HG02759 (cell line): Measurements from ENCODE around the gene PDIA3.
A peak's percentile ranks its signal among the peaks of the same experiment; 100 is the strongest.
"Not testable (repeated sequence)": the region's sequence is repeated elsewhere in the genome, so short reads cannot be mapped to it uniquely, and the experiment has no call there.

Experiments used
- ATAC-seq: cut with Tn5 transposase; IDR thresholded peaks from one replicate; pipeline ENCODE4 v1.9.1; 2021; ENCODE audit warnings: mild to moderate bottlenecking, moderate library complexity; ENCODE audit not compliant: unreplicated experiment

The PDIA3 gene

DNA sequence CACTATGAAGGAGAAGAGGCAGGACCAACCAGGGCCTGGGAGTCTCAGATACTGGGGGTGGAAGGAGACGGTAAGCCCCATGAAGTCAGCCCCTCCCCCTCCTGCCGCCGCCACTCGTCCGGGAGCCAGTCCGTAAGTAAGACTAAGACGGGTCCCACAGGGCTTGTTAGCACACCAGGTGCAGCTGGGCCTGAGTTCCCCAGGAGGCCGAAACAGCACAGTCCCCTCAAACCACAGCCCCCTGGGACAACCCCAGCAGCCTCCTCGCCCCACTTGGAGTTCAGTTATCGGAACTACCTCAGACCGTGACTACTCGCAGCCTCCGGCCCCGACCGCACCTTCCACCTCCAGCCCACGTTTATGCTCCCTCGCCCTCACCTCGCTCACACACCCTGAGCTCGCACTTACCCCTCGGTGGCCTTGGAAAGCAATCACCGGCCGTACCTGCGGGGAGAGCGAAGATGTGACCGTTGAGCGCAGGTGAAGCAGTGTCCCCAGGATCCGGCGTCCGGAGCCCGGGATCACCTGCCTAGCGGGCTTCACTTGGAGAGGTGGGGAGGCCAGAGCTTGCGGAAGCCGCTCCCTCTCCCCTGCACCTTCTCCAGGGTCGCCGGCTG, 30.0 kb downstream of the PDIA3 start:
- ATAC-seq, result peak; percentile 73

DNA sequence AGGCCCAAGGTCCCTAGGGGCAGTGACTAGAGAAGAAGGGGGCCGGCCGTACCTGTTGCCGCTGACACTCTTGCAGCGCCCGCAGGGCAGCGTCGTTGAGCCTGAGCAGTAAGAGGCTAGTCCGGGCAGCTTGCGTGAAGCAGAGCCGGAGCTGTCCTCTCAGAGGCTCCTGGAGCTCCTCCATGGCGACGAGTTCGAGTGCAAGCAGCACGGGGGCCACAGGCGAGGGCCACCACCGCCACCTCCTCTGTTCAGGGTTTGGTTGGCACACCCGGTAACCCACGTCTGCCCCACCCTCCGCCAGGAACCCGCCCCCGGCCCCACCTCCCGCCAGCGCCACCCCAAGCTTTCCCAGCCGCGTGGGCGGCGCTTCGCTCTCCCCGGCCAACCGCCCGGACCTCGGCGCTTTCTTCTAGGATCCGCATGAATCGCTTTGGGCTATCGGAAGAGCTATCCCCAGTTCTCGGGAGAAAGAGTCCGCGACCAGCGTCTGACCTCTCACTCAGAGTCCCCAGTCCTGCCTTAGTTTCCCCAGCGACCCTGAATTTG, 30.6 kb downstream of the PDIA3 start, which contains the start of gene ELL3:
Gene ELL3, minus strand, starts transcription at position 249 of the 549 bp plus-strand sequence. Its CDS starts 65 bp downstream, at position 184.
- ATAC-seq, result peak; percentile 46

DNA sequence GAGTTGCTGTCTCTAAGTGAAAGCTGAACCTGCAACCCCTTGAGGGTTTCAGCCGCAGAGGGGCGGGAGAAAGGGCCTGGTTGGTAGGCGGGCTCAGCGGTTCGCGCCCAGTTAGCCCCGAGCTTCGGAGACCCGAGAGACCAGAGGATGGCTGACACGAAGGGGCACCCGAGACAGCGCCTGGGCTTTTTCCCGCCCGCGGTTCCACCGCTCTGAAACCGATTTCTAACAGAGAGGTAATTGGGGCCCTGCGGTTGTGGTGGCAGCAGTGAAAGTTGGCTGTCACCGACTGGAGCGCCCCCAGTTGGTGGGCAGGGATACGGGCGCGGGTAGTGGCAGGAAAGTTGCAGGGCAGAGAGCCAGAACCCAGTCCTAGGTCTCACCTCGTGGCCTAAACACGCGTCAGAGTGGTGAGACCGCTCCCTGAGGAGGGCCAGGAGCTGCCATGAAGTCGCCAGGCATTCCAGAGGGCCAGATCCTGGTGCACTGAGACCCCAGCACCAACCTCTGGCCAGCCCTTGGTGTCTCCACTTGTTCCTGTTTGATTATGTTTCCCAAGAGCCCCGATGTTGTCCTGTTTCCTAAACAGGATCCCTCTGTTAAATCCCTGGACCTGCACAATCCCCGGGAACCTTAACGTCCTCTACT, 31.2 kb downstream of the PDIA3 start:
- ATAC-seq, result peak; percentile 64

DNA sequence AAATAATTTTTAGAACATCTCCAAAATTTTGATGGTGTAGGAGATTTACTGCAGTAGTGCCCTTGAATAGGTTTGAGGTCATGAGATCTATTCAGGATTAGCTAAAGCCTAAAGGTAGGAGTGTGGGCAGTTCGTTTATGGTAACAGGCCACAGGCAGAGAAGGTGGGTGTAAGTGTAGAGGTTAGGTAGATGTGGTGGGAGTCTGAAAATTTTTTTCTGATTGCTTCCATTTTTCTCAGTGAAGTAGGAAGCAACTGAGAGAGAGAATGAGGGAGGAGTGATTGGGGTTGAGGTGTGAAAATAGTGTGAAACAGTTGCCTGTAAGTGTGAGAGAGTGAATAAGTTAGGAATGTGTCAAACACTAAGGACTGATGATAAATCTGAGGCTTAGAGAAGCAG, 32.8 kb downstream of the PDIA3 start:
- ATAC-seq, result no peak

DNA sequence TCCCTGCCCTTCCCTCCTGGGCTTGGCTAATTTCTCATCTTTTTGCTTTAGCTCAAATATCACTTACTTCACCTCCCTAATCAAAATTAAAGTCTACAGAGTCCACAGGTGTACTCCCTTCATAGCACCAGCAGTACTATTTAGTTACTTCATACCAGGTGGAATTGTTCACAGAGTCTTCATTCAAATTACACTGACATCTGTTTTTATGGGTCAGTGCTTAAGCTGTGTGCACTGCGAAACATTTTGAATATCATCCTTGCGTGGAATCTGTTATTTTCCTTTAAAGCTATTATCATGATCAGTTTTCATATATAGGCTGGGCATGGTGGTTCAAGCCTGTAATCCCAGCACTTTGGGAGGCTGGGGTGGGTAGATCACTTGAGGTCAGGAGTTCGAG, 43.2 kb downstream of the PDIA3 start:
- no peak for ATAC-seq

DNA sequence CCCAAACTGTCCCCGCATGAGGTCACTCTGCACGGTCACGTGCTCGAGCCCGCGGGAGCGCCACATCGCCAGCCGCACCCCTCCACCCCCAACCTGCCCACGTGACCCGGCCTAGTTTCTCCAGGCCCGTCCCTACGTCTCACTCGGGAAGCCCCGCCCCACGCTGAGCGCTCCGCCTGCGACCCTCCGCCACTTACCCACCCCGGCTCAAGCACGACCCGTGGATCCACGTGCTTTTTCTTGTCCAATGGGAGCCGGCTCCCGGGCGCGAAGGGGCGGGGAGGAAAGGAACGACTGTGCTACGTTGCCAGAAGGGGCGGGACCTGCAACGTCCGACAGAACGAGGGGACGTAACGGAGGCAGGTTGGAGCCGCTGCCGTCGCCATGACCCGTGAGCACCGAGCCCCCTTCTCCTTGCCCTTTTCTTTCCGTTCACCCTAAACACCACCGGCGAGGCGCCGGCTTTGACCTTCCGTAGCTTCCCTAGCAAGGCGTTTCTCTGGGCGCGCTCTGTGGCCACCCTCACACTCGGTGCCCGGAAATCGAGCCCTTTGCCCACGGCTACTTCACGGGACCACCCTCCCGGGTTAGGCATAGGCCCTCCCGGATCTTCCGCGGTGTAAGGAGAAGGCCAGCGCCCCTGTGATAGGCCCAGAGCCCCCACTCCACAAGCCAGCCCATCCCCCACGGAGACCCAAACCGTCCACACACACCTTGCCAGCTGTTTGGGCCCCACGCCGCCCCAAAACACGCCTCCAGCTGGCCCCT, 45.9 kb downstream of the PDIA3 start, which contains the start of gene SERF2:
Gene SERF2, plus strand, starts transcription at position 328 of the 768 bp plus-strand sequence. Its CDS starts 57 bp downstream, at position 385.
- peak; percentile 92 for ATAC-seq

DNA sequence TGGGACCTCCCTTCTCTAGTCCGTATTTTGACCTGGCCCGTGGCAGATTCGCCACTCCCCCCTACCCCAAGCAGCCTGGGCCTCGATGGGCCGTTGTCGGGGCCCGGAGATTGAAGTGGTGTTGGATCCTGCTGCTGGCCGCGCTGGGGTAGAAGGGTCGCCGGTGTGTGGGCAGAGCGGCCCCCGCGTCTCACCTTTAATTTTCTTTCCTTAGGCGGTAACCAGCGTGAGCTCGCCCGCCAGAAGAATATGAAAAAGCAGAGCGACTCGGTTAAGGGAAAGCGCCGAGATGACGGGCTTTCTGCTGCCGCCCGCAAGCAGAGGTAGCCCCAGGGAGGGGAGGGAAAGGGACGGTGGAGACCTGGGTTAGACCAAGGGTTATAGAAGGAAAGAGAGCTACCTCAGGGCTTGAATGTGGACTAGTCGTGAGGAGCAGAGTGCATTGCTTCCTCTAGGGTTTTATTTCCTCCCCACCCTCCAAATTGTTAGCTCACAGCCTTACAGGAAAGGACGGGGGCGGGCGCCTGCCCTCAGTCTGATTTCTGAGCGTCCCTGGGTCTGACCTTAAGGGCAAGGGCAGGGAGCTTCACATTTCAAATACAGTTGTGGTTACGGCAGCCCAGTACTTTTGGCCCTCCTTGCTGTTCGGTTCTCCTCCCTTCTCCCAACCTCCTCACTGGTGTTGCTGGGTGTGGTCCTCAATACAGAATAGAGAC, 46.7 kb downstream of the PDIA3 start:
- no peak for ATAC-seq

DNA sequence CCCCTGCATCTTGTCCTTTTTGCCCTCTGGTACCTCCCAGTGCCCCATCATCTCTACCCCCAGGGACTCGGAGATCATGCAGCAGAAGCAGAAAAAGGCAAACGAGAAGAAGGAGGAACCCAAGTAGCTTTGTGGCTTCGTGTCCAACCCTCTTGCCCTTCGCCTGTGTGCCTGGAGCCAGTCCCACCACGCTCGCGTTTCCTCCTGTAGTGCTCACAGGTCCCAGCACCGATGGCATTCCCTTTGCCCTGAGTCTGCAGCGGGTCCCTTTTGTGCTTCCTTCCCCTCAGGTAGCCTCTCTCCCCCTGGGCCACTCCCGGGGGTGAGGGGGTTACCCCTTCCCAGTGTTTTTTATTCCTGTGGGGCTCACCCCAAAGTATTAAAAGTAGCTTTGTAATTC, 47.4 kb downstream of the PDIA3 start:
- no peak for ATAC-seq

DNA sequence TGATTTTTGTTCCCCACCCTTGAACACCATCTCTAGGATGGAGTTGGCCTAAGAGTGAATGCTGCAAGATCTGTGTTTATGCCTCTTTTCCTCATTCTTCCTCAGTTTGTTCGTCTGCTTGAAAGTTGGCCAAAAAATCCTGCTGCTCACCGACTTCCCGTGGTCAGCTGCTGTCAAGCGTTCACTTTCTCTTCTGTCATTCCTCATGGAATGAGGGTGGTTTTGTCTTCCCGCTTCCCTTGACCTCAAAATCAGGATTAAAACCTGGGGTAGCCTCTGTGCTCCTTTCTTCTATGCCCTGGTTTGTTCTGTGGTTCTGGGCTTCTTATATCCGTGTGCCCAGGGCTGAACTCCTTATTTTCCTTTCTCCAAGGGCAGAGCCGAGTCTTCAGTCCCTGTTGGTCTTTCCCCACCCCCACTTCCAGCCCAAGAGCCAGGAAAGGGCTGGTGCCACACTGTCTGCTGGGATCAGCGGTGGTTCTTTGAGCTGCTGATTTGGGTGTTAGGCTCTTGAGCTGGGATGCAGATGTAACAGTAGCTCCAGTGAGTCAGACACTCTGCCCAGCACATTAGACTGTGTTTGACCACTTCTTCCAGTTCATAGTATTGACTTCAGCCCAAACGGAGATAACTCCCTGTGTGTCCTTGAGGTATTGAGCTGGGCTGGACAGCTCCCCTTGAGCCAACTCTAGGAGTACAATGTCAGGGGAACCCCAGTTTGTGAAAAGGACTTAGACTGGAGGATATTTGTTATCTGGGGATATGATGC, 48.2 kb downstream of the PDIA3 start:
- ATAC-seq, result no peak

DNA sequence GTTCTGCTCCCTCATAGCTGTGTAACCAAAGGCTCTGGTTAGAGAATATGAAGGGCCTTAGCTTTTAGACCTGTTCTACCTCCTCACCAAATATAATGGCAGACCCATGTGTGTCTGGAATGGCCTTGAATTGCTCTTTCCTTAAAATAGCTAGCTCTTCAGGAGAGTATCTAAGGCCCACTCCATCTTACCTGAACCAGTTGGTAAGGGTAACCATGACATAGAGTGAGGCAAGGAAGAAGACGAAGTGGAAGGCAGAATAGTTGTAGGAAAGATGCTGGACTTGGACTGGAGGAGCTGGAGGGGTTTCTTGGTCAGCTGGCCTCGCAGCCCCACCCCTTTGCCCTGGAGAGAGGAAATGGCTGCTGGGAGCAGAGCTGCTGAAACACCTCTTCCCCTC, 49.0 kb downstream of the PDIA3 start:
- no peak for ATAC-seq

DNA sequence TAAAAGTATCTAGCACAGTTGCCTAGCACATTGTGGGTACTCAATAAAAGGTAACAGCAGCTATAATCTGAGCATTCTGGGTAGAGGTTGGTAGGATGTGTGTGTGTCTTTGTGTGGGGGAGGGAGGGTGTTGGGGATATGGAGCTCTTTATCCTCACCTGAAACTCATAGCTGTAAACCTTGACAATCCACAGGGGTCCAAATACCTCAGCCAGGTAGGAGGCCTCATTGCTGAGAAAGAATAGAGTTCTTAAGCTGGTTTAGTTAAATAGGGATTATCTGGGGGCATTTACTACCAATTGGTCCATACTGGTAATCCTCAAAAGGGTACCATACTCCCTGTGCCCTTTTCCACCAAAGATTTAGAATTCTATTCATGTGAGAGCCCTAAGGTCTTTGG, 49.8 kb downstream of the PDIA3 start:
- no peak for ATAC-seq

DNA sequence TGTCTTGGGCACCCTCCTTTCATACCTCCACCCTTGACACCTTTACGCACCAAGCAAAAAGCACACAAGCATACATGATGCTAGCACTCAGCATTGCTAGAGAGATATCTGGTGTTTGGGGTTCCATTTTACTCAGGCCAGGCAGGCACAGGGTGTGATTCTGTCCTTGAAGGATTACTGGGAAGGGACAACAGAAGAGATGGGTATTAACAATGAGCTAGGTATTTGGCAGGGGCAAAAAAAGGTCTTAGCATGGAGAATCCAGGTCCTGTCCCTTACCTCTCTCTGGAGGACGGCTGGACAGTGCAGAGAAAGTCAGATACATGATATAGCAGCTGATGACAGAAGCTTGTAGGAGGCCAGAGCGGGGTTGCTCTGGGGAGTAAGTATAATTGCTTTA, 50.3 kb downstream of the PDIA3 start:
- no peak for ATAC-seq

DNA sequence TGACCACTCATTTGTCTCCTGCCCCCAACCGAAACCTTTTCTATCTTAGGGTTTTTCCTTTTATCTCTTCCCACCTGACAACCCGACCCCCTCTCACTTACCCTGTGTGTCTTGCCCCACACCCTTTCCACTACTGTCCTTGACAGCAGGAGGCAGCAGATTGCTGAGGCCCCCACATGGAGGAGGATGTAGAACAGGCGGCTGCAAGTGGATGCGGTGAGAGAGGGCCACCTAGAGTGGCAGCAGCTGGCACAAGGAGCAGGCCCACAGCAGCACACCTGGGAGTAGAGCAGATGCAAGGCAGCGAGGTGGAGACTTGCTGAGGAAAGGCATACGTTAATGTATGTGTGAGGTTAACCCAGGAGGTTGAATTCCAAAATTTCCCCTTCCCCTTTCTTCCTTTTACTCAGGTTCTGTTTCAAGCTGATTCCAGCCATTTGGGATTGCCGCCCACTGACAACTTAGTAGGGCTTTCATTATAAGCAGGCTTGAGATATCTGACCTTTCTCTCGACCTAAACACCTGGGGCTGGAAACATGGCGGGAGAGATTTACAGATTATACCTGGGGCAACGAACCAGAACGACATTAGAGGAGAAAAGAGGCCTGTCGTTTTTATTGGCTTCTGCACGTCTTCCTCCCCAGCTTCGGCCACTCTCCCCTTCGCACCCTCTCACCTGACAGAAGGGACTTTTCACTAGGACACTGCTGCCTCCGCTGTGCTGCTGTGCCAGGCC, 53.1 kb downstream of the PDIA3 start:
- peak; percentile 21 for ATAC-seq

DNA sequence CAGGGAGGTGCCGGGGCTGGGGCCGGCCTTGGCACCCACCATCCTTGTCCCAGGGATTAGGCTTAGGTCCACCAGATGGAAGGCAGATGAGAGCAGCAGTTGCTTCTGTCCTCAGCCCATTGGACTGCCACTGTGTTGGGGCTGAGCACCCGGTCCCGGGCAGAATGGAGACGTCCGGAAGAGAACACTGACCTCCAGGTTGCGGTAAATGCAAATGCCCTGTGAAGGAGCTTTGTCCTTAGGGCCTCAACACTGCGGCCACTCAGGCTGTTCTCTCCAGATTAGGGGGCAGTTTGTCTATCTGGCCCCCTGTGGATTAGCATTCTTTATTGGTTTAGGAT, 53.7 kb downstream of the PDIA3 start, which contains the start of gene SERINC4:
Gene SERINC4, minus strand, starts transcription at position 276 of the 341 bp plus-strand sequence. Its CDS starts 234 bp downstream, at position 42.
- ATAC-seq, result no peak

DNA sequence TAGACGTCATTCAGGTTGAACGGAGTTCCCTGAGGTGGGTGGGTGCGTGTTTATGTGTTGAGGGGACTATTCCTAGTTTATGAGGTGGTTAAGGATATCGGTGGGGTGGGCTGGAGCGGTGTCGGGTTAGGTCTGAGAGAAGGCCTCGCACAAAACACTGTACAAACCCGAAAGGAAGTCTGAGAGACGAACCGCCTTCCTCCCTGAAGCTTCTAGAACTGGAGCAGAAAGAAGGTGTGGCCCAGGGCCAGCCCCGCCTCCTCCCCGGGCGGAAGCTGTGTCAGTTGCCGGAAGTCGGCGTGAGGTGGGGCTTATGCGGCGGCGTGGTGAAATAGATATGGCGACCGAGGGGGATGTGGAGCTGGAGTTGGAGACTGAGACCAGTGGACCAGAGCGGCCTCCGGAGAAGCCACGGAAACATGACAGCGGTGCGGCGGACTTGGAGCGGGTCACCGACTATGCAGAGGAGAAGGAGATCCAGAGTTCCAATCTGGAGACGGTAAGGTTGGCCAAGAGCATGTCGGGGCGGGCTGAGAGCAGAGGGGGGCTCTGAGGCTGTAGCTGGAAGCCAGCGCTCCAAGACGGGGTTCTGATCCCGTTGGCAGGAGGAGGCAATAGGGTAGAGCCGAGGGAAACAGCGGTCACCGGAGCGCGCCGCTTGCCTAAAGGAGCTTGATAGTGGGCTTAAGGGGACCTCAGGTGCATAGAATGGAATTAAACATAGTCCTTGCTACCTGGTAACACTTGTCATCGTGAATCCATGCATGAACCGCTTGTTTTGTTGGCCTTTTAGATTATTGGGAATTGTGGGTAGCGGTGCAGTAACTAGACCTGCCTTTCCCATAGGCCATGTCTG, 54.3 kb downstream of the PDIA3 start, which contains the start of gene HYPK:
Gene HYPK, plus strand, starts transcription at position 314 of the 856 bp plus-strand sequence. Its CDS starts 24 bp downstream, at position 338.
- peak; percentile 86 for ATAC-seq

DNA sequence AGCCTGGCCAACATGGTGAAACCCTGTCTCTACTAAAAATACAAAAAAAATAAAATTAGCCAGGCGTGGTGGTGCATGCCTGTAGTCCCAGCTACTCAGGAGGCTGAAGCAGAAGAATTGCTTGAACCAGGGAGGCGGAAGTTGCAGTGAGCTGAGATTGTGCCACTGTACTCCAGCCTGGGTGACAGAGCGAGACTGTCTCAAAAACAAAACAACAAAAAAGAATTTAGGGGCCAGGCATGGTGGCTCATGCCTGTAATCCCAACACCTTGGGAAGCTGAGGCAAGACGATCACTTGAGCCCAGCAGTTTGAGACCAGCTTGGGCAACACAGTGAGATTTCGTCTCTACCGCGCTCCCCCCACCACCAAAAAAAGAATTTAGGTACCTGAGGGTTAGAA, 56.4 kb downstream of the PDIA3 start:
- ATAC-seq, result not testable (repeated sequence)

DNA sequence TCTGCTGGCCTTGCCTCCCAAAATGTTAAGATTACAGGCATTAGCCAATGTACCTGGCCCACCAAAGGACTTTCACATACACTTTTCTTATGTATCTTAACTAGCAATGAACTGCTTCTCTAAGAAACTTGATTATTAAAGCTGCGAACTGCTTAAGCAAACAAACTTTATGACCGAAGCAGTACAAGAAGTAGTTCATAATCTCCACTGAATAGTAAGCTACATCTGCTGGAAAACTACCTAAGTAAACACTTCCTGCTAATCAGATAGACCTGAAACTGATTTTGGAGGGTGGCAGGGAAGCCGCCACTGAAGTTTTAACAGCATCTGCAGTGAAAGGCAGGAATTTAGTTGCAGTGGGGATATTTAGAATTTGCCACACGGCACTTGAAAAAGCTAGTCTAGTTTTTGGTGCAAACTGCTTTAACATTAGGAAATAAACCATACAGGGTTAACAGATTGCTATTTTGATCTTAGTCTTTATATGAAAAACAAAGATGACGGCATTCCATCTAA, 62.3 kb downstream of the PDIA3 start:
- ATAC-seq, result no peak
